NB4 (cell line): Measurements from ENCODE around the gene CIAO1.

Source experiments
- MYC ChIP-seq: IDR thresholded peaks from 2 replicates; pipeline ENCODE4 v1.6.1; 2011; ENCODE audit warnings: low read depth, low read length
- POLR2A ChIP-seq: IDR thresholded peaks from 2 replicates; pipeline ENCODE4 v1.6.1; 2011; ENCODE audit warnings: mild to moderate bottlenecking; ENCODE audit not compliant: insufficient read length; ENCODE audit errors: extremely low read depth
- TF ChIP-seq, protein P1 (sequence below): IDR thresholded peaks from one replicate; pipeline ENCODE4 v1.5.1; 2012; ENCODE audit warnings: low read depth, low read length

GRCh38 chr2:96252526-96252925 lies 13.5 kb upstream of the CIAO1 start:
- TF ChIP-seq POLR2A: no peak
- TF ChIP-seq, protein P1, sequence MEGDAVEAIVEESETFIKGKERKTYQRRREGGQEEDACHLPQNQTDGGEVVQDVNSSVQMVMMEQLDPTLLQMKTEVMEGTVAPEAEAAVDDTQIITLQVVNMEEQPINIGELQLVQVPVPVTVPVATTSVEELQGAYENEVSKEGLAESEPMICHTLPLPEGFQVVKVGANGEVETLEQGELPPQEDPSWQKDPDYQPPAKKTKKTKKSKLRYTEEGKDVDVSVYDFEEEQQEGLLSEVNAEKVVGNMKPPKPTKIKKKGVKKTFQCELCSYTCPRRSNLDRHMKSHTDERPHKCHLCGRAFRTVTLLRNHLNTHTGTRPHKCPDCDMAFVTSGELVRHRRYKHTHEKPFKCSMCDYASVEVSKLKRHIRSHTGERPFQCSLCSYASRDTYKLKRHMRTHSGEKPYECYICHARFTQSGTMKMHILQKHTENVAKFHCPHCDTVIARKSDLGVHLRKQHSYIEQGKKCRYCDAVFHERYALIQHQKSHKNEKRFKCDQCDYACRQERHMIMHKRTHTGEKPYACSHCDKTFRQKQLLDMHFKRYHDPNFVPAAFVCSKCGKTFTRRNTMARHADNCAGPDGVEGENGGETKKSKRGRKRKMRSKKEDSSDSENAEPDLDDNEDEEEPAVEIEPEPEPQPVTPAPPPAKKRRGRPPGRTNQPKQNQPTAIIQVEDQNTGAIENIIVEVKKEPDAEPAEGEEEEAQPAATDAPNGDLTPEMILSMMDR: no peak
- no peak for TF ChIP-seq MYC
